ENCODE results near the gene TCIRG1.

DNA sequence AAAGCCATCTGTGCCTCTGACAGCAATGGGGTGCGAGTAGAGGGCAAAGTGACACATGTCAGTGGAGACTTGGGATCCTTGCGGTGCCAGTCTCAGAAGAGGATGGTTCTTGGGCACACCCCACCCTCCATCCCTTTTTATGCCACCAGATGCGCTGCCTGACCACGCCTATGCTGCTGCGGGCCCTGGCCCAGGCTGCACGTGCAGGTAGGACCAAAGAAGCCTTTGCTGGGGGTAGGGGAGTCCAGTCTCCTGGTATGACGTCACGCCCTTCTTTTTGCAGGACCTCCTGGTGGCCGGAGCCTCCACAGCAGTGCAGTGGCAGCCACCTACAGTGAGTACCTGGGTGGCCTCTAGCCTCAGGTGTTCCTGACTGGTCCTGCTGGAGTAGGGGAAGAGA, 6.8 kb upstream of the TCIRG1 start:
- no peak for TF ChIP-seq RAD21 (conservative IDR thresholded peaks at IDR 0.05 in 1 of 2, IDR thresholded peaks at IDR 0.05 in 1 of 2)
- no peak for TF ChIP-seq CTCF (IDR thresholded peaks at IDR 0.05)
- no peak for TF ChIP-seq NFE2L2 (conservative IDR thresholded peaks at IDR 0.05; ENCODE audit: low read length)
- TF ChIP-seq POLR2A (IDR thresholded peaks at IDR 0.05; ENCODE audit: low read length), result no peak
- no peak for TF ChIP-seq CEBPB (IDR thresholded peaks at IDR 0.05)
- TF ChIP-seq REST (IDR thresholded peaks at IDR 0.05), result no peak
- no peak for TF ChIP-seq CBX8 (IDR thresholded peaks at IDR 0.05)
- no peak for TF ChIP-seq USF2 (IDR thresholded peaks at IDR 0.05)
- TF ChIP-seq ZFP36 (IDR thresholded peaks at IDR 0.05; ENCODE audit: borderline replicate concordance, partially characterized antibody), result no peak
- TF ChIP-seq EP300 (IDR thresholded peaks at IDR 0.05), result no peak
- TF ChIP-seq RCOR1 (IDR thresholded peaks at IDR 0.05; ENCODE audit: low read depth, low read length), result no peak
- TF ChIP-seq MYC (IDR thresholded peaks at IDR 0.05; ENCODE audit: borderline replicate concordance, low read length), result no peak

Measured in A549 (cell line).